HG03196 (cell line): ENCODE measurements around the gene ARHGAP26.

ENCODE experiments used
- ATAC-seq: cut with Tn5 transposase; IDR thresholded peaks from one replicate; pipeline ENCODE4 v1.9.1; 2021; ENCODE audit not compliant: unreplicated experiment

The ARHGAP26 gene

DNA sequence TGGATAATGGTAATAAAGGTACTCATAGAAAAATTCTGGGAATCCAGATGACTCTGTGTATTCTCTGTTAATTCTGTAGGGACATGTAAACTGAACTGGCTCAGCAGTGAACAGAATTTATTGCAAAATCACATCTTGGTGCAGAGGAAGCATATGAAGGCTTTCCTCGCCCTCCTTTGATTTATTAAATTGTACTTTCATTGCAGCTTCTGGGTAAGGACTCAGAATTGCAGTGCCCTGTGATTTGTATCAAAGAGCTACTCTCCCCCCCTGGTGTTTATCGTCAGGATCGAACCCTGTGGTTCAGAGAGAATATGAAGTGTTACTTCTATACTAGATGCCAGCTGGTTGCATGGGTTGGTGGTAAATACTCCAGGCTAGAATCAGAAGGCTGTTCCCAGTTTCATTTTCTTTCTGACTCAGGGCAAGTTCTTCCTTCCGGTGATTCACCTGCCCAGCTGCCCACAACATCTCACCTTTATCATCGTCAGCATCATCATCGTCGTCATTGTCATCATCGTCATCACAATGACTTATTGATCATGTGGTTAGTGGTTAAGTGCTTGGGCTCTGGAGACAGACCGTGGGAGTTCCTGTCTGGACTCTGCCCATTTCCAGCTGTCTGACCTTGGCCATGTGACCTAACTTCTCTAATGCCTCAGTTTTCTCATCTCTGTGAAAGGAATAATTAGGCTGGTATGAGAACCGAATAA is 238.8 kb downstream of the ARHGAP26 start:
- ATAC-seq = peak; percentile 80

GRCh38 chr5:143010351-143010750 is 240.2 kb downstream of the ARHGAP26 start:
- ATAC-seq = no peak

GRCh38 chr5:143011585-143011984 is 241.4 kb downstream of the ARHGAP26 start:
- ATAC-seq = no peak

DNA sequence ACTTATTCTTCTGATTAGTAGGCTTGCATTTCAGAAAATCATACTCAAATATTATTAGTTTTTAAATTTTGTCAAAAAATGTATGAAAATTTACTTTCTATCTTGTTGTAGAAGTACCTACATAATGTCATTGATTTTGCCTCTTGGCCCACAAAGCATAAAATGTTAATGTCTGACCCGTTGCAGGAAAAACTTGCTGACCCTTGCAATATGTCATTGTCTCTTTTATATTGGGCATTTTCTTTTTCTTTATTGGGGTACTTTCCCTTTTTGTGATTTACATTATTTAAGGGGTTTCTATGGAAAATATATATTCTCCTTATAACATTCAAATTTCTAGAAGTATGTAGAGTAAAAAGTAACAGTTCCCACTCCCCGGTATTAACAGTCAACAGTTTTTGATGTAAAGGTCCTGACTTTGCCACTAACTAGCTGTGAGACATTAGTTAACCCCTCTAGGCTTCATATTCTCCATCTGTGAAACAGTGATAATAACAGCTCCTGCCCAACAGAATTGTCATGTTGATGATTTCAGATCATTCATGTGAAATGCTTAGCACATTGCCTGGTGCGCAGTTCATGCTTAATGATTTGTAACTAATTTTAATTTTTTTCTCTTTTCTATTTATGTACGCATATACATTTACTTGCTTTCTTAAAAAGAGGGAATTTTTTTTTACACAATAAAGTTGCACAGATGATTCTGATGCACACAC is 243.2 kb downstream of the ARHGAP26 start:
- ATAC-seq = no peak

DNA sequence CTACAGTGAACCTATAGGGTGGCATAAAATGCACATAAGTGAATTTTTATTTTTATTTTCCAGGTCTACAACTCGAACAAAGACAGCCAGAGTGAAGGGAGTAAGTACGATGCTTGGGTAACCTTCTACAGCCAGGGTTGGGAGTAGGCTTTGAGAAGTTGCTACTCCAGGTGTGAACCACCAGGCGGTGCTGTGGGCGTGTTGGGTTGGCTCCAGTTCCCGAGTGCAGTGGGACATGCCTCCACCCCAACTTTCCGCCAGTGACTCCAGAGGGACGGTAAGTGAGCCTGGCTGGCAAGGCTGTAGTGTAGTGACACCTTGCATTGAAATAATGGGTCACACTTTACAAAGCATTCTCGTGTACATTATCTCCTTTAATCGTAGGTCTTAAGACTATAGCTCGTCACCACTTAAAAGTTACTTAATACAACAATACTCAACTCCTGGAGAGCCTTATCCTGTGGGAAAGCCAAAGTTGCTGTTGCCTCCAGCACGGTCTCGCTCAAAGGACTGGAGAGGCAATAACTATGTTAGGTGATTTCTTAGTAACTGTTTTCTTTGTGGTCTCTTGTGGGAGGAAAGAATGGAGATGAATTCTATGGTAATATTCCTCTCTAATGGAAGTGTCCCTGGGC is 244.0 kb downstream of the ARHGAP26 start:
- no peak for ATAC-seq

DNA sequence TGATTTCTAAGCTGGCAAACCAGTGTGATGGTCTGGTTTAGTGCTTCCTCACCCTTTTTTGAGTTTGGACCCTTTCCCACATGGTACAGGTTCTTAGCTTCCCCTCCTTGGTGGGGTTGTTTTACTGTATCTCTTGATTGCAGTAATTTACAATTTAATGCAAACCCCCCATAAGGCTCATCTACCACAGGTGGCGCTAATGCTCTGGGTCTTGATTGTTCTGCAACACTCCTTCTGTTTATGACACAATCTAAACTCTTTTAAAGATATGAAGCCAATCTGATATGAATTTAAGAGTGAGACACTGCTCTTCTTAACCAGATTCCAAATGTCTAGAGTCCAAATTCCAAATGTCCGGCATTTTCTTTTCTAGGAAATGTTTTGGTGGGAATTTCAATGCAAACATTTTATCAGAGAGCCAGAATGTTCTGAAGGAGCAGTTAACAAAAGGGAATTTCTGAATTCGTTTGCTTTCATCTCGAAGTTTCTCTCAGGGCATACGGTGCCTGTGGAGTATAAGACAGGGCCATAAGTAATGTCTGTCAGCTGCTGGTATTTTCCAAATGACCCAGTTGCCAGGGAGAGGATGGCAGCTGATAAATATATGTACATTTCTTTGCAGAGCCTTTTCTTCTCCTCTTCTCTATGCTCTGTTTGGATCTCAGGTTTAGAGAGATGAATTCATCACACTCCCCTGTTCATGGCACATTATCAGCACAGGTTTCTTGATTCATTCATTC is 246.8 kb downstream of the ARHGAP26 start:
- ATAC-seq = no peak

DNA sequence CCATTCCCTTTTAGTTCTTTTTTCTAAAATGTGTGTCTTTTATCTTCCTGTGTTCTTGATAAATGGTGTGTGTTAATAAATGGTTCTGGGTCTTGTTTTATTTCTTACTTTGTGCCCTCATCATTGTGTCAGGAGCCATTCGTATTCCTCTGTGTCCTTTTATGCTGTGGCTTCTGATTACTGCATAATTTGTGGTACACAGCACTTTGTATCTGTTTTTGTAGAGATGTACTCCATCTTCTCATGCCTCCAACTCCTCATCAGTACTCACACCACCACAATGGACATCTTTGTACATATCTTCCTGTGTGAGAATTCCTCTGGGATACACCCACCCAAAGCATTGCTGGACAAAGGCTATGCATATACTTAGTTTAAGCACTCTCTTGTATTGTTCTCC is 247.4 kb downstream of the ARHGAP26 start:
- ATAC-seq = no peak

GRCh38 chr5:143017992-143018391 is 247.8 kb downstream of the ARHGAP26 start:
- no peak for ATAC-seq

- ATAC-seq = no peak
Measured at GRCh38 chr5:143019157-143019556, 249.0 kb downstream of the ARHGAP26 start.

DNA sequence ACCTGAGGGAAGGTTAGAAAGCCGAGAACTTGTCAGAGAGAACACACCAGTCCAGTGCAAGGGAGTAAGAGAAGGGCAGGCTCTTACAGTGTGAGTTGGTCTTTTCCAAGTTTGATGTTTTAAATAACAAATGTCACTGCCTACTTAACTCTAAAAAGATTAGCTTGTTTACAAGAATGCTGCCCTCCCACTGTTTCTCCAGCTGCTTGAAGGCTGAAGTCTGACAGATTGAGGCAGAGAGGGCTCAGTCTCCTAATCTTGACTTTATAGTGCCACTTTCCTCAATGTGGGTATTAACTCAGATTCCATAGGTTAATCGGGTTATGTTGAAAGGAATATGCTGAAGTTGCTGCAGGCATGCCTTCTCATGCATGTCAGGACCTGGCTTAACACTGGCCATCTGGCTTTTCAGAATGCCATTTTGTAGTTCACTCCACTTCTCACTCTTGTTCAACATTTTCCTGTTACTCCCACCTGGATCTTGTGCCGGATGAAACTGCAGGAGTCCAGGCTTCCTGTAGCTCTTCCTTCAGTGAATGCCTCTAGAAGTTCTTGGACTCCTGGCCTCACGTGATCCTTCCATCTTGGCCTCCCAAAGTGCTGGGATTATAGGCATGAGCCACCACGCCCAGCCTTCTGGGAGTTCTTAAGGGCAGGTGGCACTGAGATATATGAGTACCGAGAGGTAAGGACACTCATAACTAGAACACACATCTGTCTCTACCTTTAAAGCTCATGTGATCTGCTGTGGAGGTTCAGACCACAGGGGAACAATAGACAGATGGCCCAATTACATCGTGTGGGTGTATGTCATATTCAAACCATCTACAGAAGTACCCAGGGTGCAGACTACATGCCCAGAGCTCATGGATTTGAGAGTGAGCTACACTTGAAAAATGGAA is 249.7 kb downstream of the ARHGAP26 start:
- ATAC-seq = peak; percentile 81

DNA sequence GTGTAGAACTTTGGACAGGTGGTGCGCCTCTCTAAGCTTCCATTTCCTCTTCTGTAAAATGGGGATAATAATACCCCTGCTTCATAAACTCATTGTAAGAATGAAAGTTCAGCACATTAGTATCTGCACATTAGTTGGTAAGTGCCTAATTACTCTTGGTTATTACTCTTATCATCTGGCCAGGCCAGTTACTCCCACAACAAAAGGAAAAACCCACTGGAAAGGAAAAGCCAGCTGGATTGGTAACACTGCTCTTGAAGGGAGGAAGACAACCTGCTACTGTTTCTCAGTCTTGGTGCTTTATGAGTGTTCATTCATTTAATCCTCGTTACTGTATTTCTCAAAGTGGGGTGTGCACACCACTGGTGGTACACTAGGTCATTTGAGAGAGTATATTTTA is 251.4 kb downstream of the ARHGAP26 start:
- ATAC-seq = no peak

- peak; percentile 51 for ATAC-seq
Measured at GRCh38 chr5:143023411-143024096, 253.4 kb downstream of the ARHGAP26 start.

DNA sequence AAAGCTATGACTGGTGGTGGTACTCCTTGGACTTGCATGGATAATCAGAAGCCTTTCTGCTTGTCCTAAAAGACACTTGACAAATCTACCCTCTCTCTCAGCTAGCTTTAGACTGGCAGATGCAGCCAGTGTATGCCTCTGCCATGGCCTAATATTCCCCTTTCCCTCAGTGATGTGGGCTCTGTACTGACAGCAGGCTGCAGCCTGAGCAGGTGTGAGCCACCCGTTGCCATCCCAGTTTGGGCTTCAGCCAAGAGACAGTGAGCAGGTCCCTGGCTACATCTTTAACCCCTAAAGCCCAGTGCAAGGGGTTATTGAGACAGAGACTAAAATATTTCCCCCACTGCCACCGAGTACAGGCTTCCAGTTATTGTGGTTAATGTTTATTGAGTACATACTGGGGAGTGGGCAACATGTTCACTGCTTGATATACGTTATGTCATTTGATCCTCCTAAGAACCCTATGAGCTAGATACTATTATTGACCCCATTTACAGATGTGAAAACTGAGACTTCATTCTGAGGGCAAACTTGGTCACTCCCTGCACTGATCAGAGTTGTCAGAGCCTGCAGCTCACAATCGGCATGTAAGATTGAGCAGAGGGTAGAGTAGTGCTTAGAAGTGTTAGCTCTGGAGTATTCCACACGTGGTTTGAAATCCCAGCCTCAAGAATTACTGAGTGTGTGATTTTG is 254.2 kb downstream of the ARHGAP26 start:
- ATAC-seq = no peak

- ATAC-seq = no peak
Measured at GRCh38 chr5:143025376-143025775, 255.2 kb downstream of the ARHGAP26 start.

GRCh38 chr5:143025971-143026370 is 255.8 kb downstream of the ARHGAP26 start:
- no peak for ATAC-seq

GRCh38 chr5:143026380-143026779 is 256.2 kb downstream of the ARHGAP26 start:
- ATAC-seq = no peak

GRCh38 chr5:143029293-143029692 is 259.1 kb downstream of the ARHGAP26 start:
- ATAC-seq = no peak

GRCh38 chr5:143030349-143030748 is 260.2 kb downstream of the ARHGAP26 start:
- no peak for ATAC-seq
